Activated CD4-positive, CD25-positive, alpha-beta regulatory T cell treated with anti-CD3 and anti-CD28 coated beads, Interleukin-2, amount 50 U/mL, for 72 hours (primary cell): ENCODE measurements around the gene SPTB.

ENCODE experiments used
- DNase-seq: peaks from one replicate; pipeline ENCODE4 v3.0.0; 2021

Gene SPTB

GRCh38 chr14:64784006-64784405 lies 95.7 kb downstream of the SPTB start:
- DNase-seq, result no peak

DNA sequence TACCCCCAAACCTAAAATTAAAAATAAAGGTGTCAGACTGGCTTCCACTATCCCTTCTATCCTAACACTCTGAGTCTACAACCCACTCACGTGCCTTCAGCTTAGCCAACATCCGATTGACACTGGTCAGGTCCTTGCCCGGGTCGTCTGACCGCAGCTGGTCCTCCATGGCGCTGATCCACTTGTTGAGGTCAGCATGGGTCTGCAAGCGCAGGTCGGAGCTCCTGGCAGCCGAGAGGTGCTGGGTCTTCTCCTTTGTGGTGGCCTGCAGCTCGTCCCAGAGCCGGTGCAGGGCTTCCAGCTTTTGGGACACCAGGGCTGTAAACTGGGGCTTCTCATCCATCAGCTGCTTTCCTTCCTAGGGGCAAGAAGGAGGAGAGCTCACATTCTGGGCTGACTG lies 97.5 kb downstream of the SPTB start:
- DNase-seq, result no peak

DNA sequence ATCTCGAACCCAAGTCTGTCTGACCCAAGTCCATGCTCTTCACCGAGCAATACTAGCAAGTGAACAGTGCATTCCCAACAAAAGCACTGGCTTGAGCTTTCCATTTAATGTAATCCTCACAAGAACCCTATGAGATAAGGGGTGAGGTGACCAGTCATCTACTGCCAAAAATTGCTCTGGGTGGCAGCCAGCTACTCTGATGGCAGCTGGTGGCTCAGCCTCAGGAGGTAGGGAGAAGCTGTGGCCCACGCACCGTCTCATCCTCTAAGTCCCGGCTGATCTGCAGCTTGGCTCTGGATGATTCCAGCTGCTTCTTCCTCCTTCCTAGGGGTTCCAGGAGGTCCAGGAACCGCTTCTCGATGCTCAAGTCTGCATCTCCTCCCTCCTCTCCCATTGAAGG lies 100.2 kb downstream of the SPTB start:
- DNase-seq, result no peak

- no peak for DNase-seq
Measured at GRCh38 chr14:64778104-64778754, 101.5 kb downstream of the SPTB start.

DNA sequence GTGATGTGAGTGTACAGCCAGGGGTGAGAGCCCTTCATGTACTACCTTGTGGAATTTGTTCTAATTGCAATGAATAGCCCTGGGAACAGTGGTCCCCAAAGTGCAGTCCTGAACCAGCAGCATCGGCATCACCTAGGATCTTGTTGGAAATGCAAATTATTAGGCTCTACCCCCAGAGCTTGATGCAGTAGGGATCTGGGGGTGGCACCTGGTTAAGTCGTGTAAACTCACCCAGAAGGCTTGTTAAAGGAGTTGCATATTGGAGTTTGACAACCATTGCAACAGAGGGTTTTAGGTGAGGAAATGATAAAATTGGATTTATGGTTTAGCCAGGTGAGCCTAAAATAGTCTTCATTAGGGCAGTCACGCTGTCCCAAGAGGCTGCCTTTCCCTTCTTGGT lies 102.2 kb downstream of the SPTB start:
- no peak for DNase-seq

GRCh38 chr14:64775081-64775777 lies 104.5 kb downstream of the SPTB start:
- DNase-seq, result no peak

- DNase-seq, result no peak
Measured at GRCh38 chr14:64774272-64774671, 105.4 kb downstream of the SPTB start.

DNA sequence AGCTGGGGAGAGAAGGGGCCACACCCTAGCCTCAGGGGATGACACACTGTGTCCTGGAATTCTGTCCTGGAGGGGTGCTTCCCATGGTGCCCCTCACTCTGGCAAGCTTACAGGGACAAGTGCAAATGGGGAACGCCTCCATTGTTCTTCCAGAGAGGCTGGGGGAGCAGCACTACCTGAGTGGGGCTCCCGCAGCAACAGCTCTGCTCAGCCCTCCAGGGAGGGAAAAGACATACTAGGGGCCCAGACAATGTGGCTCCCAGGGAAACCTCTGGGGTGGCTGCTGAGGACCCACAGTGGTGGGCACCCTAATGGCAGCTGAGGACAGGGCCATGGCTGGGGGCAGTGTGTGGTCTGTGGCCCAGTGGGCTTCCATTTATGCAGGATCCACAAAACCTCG lies 106.1 kb downstream of the SPTB start:
- no peak for DNase-seq

DNA sequence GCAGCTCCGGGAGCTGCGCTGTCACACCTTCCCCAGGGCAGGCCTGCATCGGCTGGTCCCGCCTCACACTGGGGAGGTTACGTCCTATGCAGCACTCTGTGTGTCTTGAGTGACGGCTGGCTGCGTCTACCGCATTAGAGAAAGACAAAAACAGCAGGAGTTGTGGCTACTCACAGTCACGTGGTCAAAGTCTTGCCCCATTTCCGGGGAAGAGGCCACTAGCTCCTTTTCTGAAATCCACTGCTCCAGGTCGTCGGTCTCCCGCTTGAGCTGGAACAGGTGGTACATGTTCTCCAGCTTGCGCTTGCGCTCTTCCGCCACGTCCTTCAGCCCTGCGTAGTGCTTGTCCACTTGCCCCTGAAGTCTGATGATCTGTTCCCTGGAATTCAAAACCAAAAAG lies 106.7 kb downstream of the SPTB start:
- no peak for DNase-seq

DNA sequence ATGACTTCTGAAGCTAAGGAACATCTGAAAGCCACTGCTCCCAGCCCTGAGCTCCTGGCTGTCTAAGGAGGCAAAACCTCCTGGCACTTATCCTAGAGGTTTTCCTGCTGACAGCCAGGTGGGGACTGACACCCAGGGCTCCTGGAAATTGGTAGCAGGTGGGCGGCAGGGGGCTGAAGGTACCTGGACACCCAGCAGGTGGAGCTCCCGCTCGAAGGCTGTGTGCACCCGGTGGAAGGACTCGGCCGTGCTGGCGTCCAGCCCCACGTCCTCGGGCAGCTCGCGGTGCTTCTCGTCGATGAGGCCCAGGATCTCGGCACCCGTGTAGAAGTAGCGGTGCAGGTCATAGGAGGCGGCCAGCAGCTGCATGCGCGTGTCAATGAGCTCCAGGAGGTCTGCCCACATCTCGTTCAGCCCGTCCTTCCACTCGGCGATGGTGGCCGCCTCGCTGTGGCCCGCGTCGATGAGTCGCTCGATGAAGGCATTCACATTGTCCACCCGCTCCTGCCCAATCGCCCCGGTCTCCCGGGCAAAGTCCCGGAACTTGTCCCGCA lies 107.2 kb downstream of the SPTB start:
- DNase-seq, result no peak

DNA sequence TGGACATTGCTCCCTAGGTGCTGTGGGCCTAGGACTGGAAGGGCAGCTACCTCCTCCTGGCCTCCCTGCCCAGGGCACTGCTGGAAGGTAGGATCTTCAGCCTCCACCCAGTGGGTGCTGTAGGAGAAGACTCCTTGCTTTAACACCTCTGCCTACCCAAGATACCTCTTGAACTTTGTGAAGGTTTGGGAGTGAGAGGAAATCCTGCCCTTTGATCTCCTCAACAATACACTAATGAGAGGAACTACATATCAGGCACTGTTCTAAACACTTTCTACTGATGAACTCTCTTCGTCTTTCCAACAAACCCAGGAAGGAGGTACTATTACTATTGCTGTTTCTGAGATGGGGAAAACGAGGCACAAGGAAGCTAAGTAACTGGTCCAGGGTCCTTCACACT lies 108.5 kb downstream of the SPTB start:
- DNase-seq, result no peak

GRCh38 chr14:64770751-64771150 lies 109.0 kb downstream of the SPTB start:
- no peak for DNase-seq

GRCh38 chr14:64769096-64770020 lies 110.3 kb downstream of the SPTB start:
- DNase-seq, result no peak

- DNase-seq, result no peak
Measured at GRCh38 chr14:64768401-64769095, 111.2 kb downstream of the SPTB start.

- no peak for DNase-seq
Measured at GRCh38 chr14:64767215-64767964, 112.3 kb downstream of the SPTB start.

DNA sequence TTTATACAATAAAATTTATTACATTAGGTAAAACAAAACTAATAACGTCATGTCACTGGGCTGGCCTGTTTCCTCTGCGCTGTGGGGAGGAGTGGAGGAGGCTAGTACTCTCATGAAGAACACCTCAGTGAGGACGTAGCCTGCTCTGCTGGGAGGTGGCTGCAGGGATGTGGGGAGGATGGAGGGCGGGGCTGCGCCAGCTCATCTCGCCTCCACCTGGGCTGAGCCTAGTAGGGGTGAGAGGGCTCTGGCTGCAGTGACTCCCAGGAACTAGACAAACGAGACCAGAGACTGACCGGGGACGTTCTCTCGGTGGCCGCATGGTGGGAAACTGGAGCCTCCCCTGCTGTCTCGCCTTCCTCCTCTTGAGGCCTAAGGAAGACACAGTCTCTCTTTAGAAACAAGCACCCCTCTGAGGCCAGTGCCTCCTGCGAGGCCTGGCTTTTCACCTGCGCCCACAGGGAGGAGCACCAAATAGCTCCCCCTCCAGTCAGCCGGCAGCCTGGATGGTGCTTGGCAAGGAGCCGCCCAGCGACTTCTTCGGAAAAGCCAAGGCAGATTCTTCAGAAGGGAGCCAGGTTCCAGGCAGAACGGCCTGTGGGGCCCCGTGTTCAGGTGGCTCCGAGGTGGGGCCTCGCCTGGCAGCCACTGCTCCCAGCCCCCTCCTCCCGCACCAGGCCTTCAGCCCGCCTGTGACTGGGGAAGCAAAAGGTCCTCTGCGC lies 113.1 kb downstream of the SPTB start:
- DNase-seq, result no peak

GRCh38 chr14:64765740-64766302 lies 113.9 kb downstream of the SPTB start:
- no peak for DNase-seq

- peak; percentile 61 for DNase-seq
Measured at GRCh38 chr14:64764641-64765520, 114.8 kb downstream of the SPTB start.

DNA sequence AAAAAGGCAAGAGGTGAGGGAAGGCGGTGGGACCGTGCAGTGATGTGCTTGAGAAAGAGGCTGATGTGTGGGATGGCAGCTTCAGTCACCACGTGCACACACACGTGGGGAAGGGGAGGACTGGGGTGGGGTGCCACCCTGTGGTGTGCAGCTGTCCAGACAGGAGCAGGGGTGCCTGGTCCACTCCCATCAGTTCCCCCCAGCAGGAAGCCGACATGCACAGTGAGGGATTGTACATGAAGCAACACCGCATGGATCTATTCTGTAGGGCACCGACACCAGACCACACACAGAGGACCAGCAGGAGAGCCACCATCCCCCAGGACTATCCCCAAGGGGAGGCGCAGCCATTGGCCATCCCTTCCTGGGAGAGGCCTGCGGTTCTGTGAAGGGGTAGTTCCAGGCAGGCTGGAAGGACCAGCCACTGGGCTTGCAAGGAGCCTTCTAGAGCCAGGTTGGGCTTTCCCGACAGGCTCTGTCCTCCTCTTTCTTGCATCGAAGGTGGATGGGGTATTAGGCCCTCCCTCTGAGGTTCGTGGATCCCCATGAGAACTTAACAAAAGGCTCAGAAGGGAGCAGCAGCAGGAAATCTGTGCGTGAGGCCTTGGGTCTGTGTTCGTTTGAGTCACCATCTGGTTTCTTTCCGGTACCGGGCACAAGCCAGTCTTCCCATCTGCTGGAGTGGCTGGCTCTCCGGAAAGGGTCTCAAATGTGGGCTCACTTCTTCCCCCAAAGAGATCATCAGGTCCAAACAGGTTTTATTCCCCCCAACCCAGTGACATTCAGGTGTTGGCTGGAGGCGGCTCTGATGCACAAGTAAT lies 115.7 kb downstream of the SPTB start:
- no peak for DNase-seq
